SK-N-SH (cell line): ENCODE measurements around the gene ANKRD12.

ENCODE experiments used
- EP300 ChIP-seq, 2 experiments: IDR thresholded peaks; 2 replicates each; pipeline versions ENCODE4 v1.4.0 to v1.6.1; 2012; ENCODE audit warnings: borderline replicate concordance in 1 of 2, low read depth in 1 of 2, low read length in 1 of 2
- EZH2phosphoT487 ChIP-seq: fragments of 200-600 bp; sonication (generic); IDR thresholded peaks from 2 replicates; pipeline ENCODE4 v1.6.1; 2017; ENCODE audit warnings: low read depth, mixed run types, mild to moderate bottlenecking, antibody characterized with exemption, moderate library complexity, borderline replicate concordance
- FOXM1 ChIP-seq: IDR thresholded peaks from 2 replicates; pipeline ENCODE4 v1.4.0; 2012; ENCODE audit warnings: low read depth, mild to moderate bottlenecking
- GABPA ChIP-seq: IDR thresholded peaks from 2 replicates; pipeline ENCODE4 v1.4.0; 2012; ENCODE audit warnings: low read depth, mild to moderate bottlenecking
- JUND ChIP-seq: IDR thresholded peaks from 2 replicates; pipeline ENCODE4 v1.4.0; 2012
- NFIC ChIP-seq: IDR thresholded peaks from 2 replicates; pipeline ENCODE4 v1.4.0; 2012; ENCODE audit warnings: borderline replicate concordance
- POLR2AphosphoS5 ChIP-seq: IDR thresholded peaks from 2 replicates; pipeline ENCODE4 v1.6.1; 2012; ENCODE audit warnings: low read depth, low read length
- RAD21 ChIP-seq: IDR thresholded peaks from 2 replicates; pipeline ENCODE4 v1.6.1; 2012; ENCODE audit warnings: mild to moderate bottlenecking, low read length
- RCOR1 ChIP-seq: fragments of 150-350 bp; IDR thresholded peaks from 2 replicates; pipeline ENCODE4 v1.6.1; 2017; ENCODE audit warnings: antibody characterized with exemption, low read length
- RXRA ChIP-seq: IDR thresholded peaks from 2 replicates; pipeline ENCODE4 v1.4.0; 2012; ENCODE audit warnings: low read depth, mild to moderate bottlenecking, borderline replicate concordance
- SIN3A ChIP-seq: IDR thresholded peaks from 2 replicates; pipeline ENCODE4 v1.6.1; 2012; ENCODE audit warnings: low read depth, mild to moderate bottlenecking, low read length, moderate library complexity, borderline replicate concordance
- TF ChIP-seq, protein P1 (sequence below): fragments of 200-600 bp; sonication (generic); IDR thresholded peaks from 2 replicates; pipeline ENCODE4 v1.6.1; 2017; ENCODE audit warnings: antibody characterized with exemption, mild to moderate bottlenecking, moderate library complexity

DNA sequence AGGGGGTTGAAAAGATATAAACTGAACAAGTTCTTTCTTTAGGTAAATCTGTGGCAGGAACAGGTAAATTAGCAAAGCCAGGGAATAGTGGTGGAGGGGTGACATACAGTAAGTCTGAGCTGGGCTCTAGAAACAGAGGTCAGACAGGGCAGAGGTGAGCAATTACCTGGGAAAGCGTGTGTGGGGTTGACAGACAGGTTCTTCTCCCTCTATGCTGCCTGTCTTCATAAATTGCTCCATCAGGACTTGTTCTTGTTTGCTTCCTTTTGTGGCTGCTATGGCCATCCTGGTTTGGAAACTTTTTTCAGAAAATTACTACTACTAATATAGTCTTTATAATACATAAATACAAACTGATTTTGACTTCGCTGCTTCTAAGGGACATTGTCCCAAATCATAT is 3.4 kb upstream of the ANKRD12 start:
- no peak for TF ChIP-seq RAD21
- no peak for TF ChIP-seq SIN3A
- no peak for TF ChIP-seq NFIC
- no peak for TF ChIP-seq JUND
- TF ChIP-seq, protein P1, sequence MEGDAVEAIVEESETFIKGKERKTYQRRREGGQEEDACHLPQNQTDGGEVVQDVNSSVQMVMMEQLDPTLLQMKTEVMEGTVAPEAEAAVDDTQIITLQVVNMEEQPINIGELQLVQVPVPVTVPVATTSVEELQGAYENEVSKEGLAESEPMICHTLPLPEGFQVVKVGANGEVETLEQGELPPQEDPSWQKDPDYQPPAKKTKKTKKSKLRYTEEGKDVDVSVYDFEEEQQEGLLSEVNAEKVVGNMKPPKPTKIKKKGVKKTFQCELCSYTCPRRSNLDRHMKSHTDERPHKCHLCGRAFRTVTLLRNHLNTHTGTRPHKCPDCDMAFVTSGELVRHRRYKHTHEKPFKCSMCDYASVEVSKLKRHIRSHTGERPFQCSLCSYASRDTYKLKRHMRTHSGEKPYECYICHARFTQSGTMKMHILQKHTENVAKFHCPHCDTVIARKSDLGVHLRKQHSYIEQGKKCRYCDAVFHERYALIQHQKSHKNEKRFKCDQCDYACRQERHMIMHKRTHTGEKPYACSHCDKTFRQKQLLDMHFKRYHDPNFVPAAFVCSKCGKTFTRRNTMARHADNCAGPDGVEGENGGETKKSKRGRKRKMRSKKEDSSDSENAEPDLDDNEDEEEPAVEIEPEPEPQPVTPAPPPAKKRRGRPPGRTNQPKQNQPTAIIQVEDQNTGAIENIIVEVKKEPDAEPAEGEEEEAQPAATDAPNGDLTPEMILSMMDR: no peak
- no peak for TF ChIP-seq POLR2AphosphoS5
- no peak for TF ChIP-seq EZH2phosphoT487
- no peak for TF ChIP-seq EP300 (IDR thresholded peaks at IDR 0.05; ENCODE audit: borderline replicate concordance in 1 of 2, low read depth in 1 of 2, low read length in 1 of 2)
- TF ChIP-seq RCOR1: no peak
- TF ChIP-seq FOXM1: no peak
- no peak for TF ChIP-seq RXRA
- TF ChIP-seq GABPA: no peak
